Neuronal stem cell (in vitro differentiated cells): ENCODE measurements around the gene PCDHGA10.
"Not testable (repeated sequence)": the region's sequence is repeated elsewhere in the genome, so short reads cannot be mapped to it uniquely, and the experiment has no call there.

ENCODE experiments used
- DNase-seq: peaks from one replicate; pipeline ENCODE4 v3.0.0-alpha.2; 2013; ENCODE audit warnings: low spot score
- H2AFZ ChIP-seq: one replicate; pipeline ENCODE4 v1.6.1; 2013; ENCODE audit warnings: mild to moderate bottlenecking, low read length, inconsistent platforms
- H2AK5ac ChIP-seq: 2 replicates; pipeline ENCODE4 v1.6.1; 2013; ENCODE audit warnings: low read depth, mild to moderate bottlenecking, inconsistent platforms, low read length, moderate library complexity, mixed read lengths
- H2BK120ac ChIP-seq: 2 replicates; pipeline ENCODE4 v1.6.1; 2013; ENCODE audit warnings: low read depth, mild to moderate bottlenecking, inconsistent platforms, low read length, moderate library complexity, mixed read lengths
- H2BK12ac ChIP-seq: one replicate; pipeline ENCODE4 v1.6.1; 2013; ENCODE audit warnings: low read length, inconsistent platforms
- H2BK15ac ChIP-seq: 2 replicates; pipeline ENCODE4 v1.6.1; 2013; ENCODE audit warnings: mild to moderate bottlenecking, low read length, inconsistent platforms, mixed read lengths
- H2BK5ac ChIP-seq: one replicate; pipeline ENCODE4 v1.6.1; 2013; ENCODE audit warnings: inconsistent platforms, mild to moderate bottlenecking, low read length, moderate library complexity
- H3K14ac ChIP-seq: one replicate; pipeline ENCODE4 v1.6.1; 2013; ENCODE audit warnings: low read length, inconsistent platforms
- H3K18ac ChIP-seq: 2 replicates; pipeline ENCODE4 v1.6.1; 2013; ENCODE audit warnings: low read length, inconsistent platforms
- H3K23ac ChIP-seq: 2 replicates; pipeline ENCODE4 v1.6.1; 2013; ENCODE audit warnings: low read depth, mild to moderate bottlenecking, mixed read lengths, low read length, inconsistent platforms; ENCODE audit not compliant: poor library complexity
- H3K27ac ChIP-seq: replicated peaks from 3 replicates; pipeline ENCODE4 v1.5.1; 2013; ENCODE audit warnings: low read length, inconsistent platforms
- H3K27me3 ChIP-seq, 3 experiments: 2 replicates each; pipeline ENCODE4 v1.6.1; 2013; ENCODE audit warnings: low read length in 3 of 3, mild to moderate bottlenecking in 2 of 3, inconsistent platforms in 1 of 3, low read depth in 1 of 3, mixed read lengths in 1 of 3, moderate library complexity in 1 of 3; ENCODE audit not compliant: control insufficient read depth in 3 of 3, insufficient read depth in 3 of 3
- H3K36me3 ChIP-seq, 2 donors: replicated peaks in 1 of 2; 2 replicates each; pipeline ENCODE4 v1.6.1; 2013; ENCODE audit warnings: low read length in 2 of 2; ENCODE audit not compliant: control insufficient read depth in 2 of 2, insufficient read depth in 2 of 2
- H3K4ac ChIP-seq: 2 replicates; pipeline ENCODE4 v1.6.1; 2013; ENCODE audit warnings: inconsistent platforms, mild to moderate bottlenecking, low read length, moderate library complexity
- H3K4me1 ChIP-seq, 2 donors: 1 replicate in 1 of 2; 2 replicates in 1 of 2; pipeline ENCODE4 v1.6.1; 2013; ENCODE audit warnings: low read length in 2 of 2, low read depth in 1 of 2; ENCODE audit not compliant: control insufficient read depth in 2 of 2, insufficient read depth in 1 of 2
- H3K4me2 ChIP-seq: one replicate; pipeline ENCODE4 v1.6.1; 2013; ENCODE audit warnings: mild to moderate bottlenecking, low read length, inconsistent platforms; ENCODE audit not compliant: insufficient read depth, poor library complexity, severe bottlenecking
- H3K4me3 ChIP-seq, 2 donors: 2 replicates each; pipeline ENCODE4 v1.5.1; 2013; ENCODE audit warnings: low read length in 2 of 2, mild to moderate bottlenecking in 2 of 2, inconsistent platforms in 1 of 2, moderate library complexity in 1 of 2
- H3K79me1 ChIP-seq: one replicate; pipeline ENCODE4 v1.6.1; 2013; ENCODE audit warnings: low read depth, mild to moderate bottlenecking, inconsistent platforms, low read length, moderate library complexity
- H3K9ac ChIP-seq: one replicate; pipeline ENCODE4 v1.6.1; 2013; ENCODE audit warnings: mild to moderate bottlenecking, low read depth, low read length, inconsistent platforms; ENCODE audit not compliant: poor library complexity
- H3K9me3 ChIP-seq, 2 donors: replicated peaks in 1 of 2; 2 replicates each; pipeline versions ENCODE3 to v1.6.1; 2013; ENCODE audit warnings: low read length in 2 of 2, mild to moderate bottlenecking in 2 of 2, inconsistent platforms in 1 of 2, low read depth in 1 of 2, mixed read lengths in 1 of 2, moderate library complexity in 1 of 2; ENCODE audit not compliant: control insufficient read depth in 2 of 2, insufficient read depth in 1 of 2
- H4K8ac ChIP-seq: one replicate; pipeline ENCODE4 v1.6.1; 2013; ENCODE audit warnings: low read depth, mild to moderate bottlenecking, inconsistent platforms, low read length, moderate library complexity
- H4K91ac ChIP-seq: one replicate; pipeline ENCODE4 v1.6.1; 2013; ENCODE audit warnings: low read length, low read depth, mild to moderate bottlenecking, inconsistent platforms; ENCODE audit not compliant: poor library complexity
- WGBS, 2 donors: extraction: QIAGEN DNeasy Blood & Tissue Kit; methylation state at CpG; one replicate each; pipeline ENCODE4 v1.1.7; 2013; ENCODE audit warnings: missing lambda C conversion rate in 2 of 2, mixed read lengths in 1 of 2; ENCODE audit not compliant: insufficient read length in 2 of 2, insufficient replicate concordance in 1 of 2; ENCODE audit errors: extremely low coverage in 2 of 2; 5-methylcytosine and 5-hydroxymethylcytosine counted together

PCDHGA10 gene

DNA sequence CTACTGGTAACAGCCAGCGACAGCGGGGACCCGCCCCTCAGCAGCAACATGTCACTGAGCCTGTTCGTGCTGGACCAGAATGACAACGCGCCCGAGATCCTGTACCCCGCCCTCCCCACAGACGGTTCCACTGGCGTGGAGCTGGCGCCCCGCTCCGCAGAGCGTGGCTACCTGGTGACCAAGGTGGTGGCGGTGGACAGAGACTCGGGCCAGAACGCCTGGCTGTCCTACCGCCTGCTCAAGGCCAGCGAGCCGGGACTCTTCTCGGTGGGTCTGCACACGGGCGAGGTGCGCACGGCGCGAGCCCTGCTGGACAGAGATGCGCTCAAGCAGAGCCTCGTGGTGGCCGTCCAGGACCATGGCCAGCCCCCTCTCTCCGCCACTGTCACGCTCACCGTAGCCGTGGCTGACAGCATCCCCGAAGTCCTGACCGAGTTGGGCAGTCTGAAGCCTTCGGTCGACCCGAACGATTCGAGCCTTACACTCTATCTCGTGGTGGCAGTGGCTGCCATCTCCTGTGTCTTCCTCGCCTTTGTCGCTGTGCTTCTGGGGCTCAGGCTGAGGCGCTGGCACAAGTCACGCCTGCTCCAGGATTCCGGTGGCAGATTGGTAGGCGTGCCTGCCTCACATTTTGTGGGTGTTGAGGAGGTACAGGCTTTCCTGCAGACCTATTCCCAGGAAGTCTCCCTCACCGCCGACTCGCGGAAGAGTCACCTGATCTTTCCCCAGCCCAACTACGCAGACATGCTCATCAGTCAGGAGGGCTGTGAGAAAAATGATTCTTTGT is 18.2 kb upstream of the PCDHGA10 start:
- H3K79me1 ChIP-seq, H3K4me2 ChIP-seq, H4K91ac ChIP-seq, H3K4me1 ChIP-seq, H3K27me3 ChIP-seq, DNase-seq, H3K9ac ChIP-seq, H2AFZ ChIP-seq, H3K23ac ChIP-seq, H2BK120ac ChIP-seq, H2BK15ac ChIP-seq, H3K27ac ChIP-seq, H2BK12ac ChIP-seq, H2AK5ac ChIP-seq, H3K4ac ChIP-seq, H3K4me3 ChIP-seq, H3K14ac ChIP-seq, H4K8ac ChIP-seq: not testable (repeated sequence)
- no CpG with 5 or more reads among the region's 53 CpGs for WGBS, 2 donors
- Histone ChIP-seq H3K36me3 (peaks cover 14 to 26% of the 10 kb centered on the region in 2 donors), H3K9me3 (peaks cover 37 to 82% of the 10 kb centered on the region in 2 donors), H3K18ac (peak overlapping the region; percentile 57), H2BK5ac (peak overlapping the region; percentile 44)

DNA sequence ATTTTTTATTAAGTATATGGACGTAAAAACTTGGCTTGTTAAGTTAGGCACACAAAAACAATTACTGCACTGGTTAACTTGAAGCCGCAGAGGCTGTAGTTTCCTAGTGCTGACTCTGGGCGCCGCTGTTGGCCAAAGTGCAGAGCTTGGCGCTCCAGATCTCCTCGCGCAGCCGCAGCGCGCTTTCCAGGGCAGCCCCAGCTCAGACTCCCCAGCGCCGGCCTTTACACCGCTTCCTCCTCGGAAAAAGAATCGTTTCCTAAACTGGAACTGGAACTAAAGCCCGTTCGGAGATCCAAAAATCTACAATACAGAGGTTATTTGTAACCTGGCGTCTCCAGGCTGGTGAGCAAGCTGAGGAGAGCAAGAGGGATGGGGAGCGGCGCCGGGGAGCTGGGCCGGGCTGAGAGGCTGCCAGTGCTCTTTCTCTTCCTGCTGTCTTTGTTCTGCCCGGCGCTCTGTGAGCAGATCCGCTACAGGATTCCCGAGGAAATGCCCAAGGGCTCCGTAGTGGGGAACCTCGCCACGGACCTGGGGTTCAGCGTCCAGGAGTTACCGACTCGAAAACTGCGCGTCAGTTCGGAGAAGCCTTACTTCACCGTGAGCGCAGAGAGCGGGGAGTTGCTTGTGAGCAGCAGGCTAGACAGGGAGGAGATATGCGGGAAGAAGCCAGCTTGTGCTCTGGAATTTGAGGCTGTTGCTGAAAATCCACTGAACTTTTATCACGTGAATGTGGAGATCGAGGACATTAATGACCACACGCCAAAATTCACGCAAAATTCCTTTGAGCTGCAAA is 14.8 kb upstream of the PCDHGA10 start, which contains the start of gene PCDHGB5:
TSS of gene PCDHGB5 (plus strand) at position 192 of the 796 bp plus-strand sequence. CDS start at position 373, 181 bp downstream.
- not testable (repeated sequence) for H3K27me3 ChIP-seq, H4K8ac ChIP-seq, H3K4ac ChIP-seq, DNase-seq, H2BK120ac ChIP-seq, H3K79me1 ChIP-seq, H2AK5ac ChIP-seq, H3K9ac ChIP-seq, H3K4me3 ChIP-seq, H3K23ac ChIP-seq, H3K14ac ChIP-seq, H3K4me1 ChIP-seq, H2BK5ac ChIP-seq, H2BK12ac ChIP-seq, H2BK15ac ChIP-seq, H2AFZ ChIP-seq, H3K4me2 ChIP-seq, H3K18ac ChIP-seq, H3K27ac ChIP-seq, H4K91ac ChIP-seq
- no CpG with 5 or more reads among the region's 43 CpGs for WGBS, 2 donors
- Histone ChIP-seq H3K36me3 (peaks cover 5 to 13% of the 10 kb centered on the region in 2 donors), H3K9me3 (peaks cover 32 to 72% of the 10 kb centered on the region in 2 donors)

DNA sequence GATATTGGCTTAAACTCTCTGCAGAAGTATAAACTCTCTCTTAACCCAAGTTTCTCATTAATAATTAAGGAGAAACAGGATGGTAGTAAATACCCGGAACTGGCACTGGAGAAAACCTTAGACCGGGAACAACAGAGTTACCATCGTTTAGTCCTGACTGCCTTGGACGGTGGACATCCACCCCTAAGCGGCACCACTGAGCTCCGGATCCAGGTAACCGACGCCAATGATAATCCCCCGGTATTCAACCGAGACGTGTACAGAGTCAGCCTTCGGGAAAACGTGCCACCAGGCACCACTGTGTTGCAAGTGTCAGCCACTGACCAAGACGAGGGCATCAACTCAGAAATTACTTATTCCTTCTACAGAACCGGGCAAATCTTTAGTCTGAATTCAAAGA is 14.2 kb upstream of the PCDHGA10 start:
- WGBS, 2 donors = no CpG with 5 or more reads among the region's 15 CpGs
- H2BK5ac ChIP-seq = no peak overlapping the region
- H3K27ac ChIP-seq = no peak overlapping the region
- H3K4me2 ChIP-seq = no peak overlapping the region
- no peak overlapping the region for H4K91ac ChIP-seq
- H3K9ac ChIP-seq = no peak overlapping the region
- H3K36me3 ChIP-seq = peaks cover 3 to 6% of the 10 kb centered on the region in 2 donors
- no peak overlapping the region for H2AK5ac ChIP-seq
- no peak for DNase-seq
- peaks cover 2% of the 10 kb centered on the region for H3K79me1 ChIP-seq
- H3K4me1 ChIP-seq = no peaks in the 10 kb centered on the region
- H3K14ac ChIP-seq = no peak overlapping the region
- no peak overlapping the region for H3K18ac ChIP-seq
- H3K4ac ChIP-seq = no peak overlapping the region
- no peaks in the 10 kb centered on the region for H3K27me3 ChIP-seq
- no peak overlapping the region for H2BK120ac ChIP-seq
- peaks cover 31 to 72% of the 10 kb centered on the region in 2 donors for H3K9me3 ChIP-seq
- H3K23ac ChIP-seq = no peak overlapping the region
- no peak overlapping the region for H2BK15ac ChIP-seq
- H2BK12ac ChIP-seq = no peak overlapping the region
- no peak overlapping the region for H2AFZ ChIP-seq
- H4K8ac ChIP-seq = no peak overlapping the region
- H3K4me3 ChIP-seq = no peak overlapping the region
